ENCODE data around the gene GCM1.

Gene GCM1

DNA sequence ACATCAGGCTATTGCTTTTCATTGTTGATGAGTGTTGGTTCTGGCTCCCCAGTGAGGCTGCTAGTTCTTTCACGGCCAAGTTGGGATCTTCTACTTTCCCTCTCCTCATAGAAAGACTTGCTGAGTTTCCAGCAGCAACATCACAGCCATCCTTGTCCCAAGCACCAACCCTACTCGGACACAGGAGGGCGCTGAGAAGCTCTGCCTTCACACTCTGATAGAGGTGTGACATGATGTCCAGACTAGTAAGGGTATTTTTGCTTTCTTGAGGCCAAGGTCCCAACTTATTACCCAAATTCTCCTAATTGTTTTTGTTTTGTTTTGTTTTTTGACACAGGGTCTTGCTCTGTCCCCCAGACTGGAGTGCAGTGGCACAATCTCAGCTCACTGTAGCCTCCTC lies 3.0 kb upstream of the GCM1 start:
- DNase-seq = peak in 1 of 2 experiments; percentile 25

DNA sequence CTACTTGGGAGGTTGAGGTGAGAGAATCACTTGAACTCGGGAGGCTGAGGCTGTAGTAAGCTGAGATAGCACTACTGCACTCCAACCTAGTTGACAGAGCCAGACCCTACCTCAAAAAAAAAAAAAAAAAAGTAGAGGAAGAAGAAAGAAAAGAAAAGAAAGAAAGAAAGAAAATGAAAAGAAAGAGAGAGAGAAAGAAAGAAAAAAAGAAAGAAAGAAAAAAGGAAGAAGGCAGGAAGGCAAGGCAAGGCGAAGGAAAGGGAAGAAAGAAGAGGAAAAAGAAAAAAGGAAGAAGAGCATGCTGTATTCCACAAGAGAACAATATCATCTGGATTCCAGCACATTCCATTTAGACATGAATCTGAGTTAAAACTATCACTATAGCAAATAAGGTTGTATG lies 3.8 kb downstream of the GCM1 start:
- DNase-seq = no peak

DNA sequence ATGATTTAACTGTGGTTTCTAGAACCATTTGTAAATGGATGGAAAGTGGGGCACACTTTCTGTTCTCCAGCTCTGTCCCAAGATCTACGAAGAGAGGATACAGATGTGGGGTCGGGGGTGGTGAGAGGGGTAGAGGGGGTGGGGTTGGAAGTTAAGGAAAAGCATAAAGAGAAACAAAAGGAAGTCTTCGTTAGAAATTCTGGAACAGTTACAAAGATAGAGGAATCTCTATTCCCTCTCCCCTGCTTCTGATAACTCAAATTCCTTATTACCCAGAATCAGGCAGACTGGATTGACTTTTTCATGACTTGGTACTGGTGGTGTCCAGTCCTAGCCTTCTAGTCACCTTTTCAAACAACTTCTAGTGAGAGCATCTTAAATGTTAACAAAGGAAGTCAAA lies 4.9 kb downstream of the GCM1 start:
- no peak for DNase-seq

DNA sequence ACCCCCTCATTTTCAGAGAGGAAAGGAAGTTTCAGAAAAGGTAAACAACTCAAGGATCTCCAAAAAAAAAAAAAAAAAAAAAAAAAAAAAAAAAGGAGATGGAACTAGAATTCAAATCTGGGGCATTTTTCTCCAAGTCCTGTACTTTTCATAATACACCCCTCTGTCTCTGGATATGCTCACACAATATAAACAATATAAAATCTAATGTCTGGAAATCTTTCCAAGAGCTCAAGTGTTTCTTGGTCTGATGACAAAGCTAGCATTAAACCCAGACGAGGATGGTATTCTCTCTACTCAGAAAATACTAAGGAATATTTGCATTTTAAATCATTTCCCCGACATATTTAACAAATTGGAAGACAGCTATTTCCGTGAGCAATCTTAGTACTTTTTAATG lies 5.8 kb downstream of the GCM1 start:
- DNase-seq = no peak

DNA sequence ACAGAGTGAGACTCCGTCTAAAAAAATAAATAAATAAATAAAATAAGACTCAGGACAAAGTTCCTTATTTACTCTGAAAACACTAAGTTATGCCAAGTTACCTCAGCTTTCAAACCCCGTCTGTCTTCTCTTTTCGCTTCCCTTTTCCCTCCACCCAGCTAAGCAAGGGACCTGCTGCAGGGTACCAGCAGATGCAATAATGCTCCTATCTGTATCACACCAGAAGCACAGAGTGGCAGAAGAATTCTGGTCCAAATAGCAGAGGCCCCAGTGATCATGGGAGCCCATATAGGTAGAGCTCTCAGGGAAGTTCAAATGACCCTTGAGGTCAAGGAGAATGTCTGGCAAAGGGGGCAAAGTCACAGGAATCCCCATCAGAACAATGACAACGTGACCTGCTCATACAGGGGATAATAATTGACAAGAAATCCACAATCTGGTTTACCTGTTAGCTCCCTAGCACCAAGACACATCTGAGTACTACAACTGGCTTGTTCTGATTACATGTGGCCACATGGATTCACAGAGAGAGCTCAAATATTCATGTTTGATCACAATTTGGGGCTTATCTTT lies 8.7 kb downstream of the GCM1 start:
- DNase-seq = no peak

DNA sequence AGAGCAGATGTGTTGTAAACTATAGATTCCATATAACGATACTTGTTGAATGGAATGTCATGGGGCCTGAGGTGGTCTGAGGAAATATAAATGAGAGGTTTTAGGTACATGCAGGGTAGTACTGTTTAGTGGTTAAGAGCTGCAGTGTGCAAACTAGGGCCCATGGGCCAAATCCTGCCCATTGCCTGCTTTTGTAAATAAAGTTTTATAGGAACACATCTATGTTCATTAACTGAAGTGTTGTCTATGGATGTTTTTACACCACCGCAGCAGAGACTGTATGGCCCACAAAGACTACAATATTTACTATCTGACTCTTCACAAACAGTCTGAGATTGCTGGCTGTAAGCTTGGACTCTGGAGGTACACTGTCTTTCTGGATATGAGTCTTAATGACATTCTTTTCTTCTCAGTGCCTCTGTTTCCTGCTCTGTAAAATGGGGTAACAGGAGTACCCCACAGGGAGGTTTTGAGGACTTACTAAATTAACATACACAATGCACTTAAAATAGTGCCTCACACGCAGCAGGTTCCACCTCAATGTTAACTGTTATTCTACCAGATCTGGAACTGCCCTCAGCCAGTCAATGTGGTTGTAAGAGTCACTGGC lies 12.5 kb downstream of the GCM1 start:
- no peak for DNase-seq

DNA sequence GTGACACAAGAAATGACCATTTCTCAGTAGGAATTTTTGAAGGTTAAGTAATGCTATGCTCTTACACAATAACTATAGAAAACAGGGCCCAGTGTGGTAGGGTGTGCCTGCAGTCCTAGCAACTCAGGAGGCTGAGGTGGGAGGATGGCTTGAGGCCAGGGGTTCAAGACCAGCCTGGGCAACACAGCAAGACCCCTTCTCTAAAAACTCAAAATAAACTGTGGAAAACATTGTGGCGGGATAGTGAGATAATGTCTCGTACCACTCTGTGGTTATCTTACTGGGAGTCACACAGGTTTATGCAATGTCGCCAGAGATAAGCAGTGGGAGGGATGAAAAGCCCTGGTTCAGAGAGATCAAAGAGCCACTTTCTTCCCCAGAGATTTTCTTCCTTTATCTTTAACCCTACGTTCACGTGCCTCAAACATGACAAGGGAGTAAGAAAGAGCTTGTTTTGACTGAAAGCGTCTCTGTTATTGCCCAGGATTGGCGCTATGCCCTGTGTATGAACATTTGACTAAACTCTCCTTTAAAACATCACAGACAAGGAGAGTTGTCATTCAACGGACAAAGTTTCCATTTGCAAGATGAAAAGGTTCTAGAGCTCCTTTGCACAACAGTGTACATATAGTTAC lies 13.9 kb downstream of the GCM1 start:
- DNase-seq = no peak

DNA sequence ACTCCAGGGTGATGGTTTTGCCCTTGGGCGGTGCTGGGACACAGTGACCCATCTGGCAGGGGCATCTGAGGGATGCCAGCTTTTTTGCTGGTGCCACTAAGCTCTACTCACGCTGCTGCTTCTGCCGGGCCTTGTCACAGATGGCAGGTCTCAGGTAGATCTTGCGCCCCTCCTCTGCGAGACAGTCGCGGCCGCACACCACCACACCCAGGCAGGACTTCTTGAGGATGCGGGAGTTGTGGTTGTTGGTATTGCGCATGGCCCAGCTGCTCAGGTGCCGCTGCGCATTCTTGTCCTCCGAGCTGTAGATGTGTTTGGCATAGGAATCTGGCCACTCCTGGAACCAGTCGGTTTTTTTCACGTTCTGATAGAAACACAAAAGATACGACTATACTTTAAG lies 14.7 kb downstream of the GCM1 start:
- DNase-seq = no peak

DNA sequence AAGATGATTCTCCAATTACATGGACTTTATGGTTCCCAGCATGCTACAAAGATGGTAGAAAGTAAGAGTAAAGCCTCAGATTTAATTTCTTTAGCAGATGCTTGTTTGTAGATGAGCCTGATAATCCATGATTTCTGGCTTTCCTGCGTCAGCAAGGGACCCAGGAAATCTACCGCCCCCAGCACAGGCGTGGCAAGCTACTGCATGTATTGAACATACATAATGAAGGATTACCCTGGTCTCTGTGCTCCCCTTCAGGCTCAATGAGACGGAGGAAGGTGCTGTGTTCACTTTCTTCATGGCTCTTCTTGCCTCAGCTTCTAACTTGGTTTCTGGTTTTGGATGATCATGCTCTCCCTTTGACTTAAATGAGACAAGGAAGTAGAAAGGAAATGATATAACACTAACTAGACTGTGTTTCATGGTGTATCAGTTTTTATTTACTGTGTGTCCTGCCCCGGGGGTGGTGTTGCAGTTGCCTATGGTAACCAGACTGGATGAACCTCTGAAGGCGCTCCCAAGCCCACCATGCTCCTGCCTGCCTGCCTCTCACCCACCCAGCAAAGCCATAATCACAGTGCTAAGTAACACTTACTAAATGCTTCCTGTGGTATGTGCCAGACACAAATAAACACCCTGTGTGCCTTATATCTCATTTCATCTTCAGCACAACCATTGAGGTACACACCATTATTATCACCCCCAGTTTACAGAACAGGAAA lies 17.9 kb downstream of the GCM1 start:
- DNase-seq = no peak

DNA sequence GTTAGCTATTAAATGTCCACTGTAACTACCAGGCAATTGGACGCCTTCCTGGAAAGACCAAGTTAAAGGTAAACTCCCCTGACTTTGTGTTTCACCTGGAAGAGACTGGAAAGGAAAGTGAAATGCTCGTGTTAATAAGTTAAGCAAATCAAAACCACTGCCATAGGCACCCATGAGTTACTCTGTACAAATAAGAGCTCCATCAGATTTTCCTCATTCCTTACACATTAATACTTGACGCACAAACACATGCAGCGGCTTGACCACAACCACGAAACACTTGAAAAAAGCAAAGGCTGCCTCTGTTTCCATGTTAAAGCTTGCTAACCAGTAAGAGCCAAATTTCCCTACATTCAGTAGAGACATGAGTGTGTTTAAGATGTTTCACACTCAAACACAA lies 19.8 kb downstream of the GCM1 start:
- DNase-seq = no peak

DNA sequence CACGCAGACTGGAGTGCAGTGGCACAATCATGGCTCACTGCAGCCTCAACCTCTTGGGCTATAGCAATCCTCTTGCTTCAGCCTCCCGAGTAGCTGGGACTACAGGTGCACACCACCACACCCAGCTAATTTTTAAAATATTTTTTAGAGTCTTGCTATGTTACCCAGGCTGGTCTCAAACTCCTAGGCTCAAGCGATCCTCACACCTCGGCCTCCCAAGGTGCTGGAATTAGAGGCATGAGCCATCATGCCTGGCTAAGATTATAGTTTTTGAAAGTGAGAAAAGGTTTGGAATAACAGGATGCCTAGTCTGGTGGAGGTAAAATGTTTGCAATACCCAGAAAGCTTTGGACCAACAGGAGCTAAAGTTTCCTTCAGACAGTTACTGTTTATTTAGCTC lies 23.4 kb downstream of the GCM1 start:
- no peak for DNase-seq

DNA sequence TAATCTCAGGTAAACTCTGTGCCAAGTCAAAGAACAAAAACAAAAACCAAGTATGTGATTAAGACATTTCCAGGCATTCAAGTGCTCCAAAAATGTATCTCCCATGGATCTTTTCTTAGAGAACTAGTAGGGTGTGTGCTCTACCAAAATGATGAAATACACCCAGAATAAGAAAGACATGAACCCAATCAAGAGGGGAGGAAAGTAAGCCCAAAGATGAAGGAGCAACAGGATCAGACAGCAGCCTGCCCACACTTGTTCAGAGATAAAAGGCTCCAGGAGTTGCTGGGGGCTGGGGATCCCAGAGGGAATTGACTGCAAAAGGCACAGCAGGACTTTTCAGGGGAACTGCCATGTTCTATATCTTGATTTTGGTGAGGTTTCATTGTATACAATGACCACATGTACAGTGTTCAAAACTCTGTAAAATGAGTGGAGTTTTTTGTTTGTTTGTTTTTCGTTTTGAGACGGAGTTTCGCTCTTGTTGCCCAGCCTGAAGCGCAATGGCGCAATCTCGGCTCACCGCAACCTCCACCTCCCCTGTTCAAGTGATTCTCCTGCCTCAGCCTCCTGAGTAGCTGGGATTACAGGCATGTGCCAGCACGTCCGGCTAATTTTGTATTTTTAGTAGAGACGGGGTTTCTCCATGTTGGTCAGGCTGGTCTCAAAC lies 24.4 kb downstream of the GCM1 start:
- DNase-seq = no peak

DNA sequence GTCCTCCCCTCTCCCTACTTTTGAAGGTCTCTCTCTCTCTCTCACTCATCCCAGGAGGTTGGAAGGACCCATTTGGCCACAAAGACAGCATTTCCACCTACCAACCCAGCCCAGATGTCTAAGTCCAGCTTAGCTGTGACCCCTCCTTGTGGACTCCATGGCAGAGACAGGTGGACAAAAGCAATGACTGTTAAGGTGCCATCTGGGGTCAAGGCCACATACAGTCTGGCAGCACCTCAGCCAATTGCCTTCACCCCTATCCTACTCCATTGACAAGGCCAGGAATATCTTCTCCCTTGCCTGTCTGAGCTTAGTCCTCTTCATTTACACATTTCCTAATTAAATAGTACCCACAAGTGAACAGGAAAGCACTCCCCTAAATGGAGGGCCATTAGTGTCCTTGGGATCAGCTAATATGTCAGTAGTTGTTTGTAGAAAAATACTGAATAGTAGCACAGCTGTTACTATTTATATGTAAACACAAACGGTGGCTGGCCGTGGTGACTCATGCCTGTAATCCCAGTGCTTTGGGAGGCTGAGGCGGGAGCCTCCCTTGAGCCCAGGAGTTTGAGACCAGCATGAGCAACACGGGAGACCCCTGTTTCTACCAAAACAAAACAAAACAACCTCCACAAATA lies 28.8 kb downstream of the GCM1 start:
- no peak for DNase-seq

DNA sequence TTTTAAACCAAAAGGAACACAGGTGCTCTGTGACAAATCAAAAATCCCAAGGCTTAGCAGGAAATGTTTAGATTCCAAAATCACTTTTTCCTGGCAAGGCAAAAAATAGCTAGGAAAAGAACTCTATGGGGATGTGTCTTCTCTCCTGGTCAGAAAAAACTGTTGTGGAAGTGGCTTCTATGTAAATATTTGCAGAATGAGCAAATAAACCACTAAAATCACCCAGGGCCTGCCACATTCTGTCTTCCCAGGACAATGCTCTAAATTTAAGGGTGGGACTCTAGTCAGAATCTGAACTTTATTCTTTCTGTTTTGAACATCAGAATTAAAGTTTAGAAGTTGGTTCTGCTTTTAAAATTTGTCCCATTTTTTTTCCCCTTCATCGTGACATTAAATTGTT lies 29.3 kb downstream of the GCM1 start:
- DNase-seq = no peak

DNA sequence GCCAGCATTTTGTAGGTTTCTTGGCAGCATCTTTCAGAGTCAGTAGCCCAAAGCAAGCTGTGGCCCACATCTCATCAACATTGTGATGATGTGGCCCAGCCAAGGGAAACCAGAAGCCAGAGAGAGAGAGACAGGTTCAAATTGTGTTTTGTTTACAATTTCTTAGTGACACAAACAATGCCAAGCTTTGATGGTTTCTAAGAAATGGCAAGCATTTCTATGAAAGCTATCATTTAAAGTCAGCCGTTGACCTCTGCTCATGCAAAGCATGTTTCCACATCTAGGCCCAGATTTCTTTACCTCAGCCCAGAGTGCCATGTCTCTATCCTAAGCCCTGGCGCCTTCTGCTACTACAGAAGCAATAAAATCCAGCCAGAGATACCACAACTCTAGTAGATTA lies 32.9 kb downstream of the GCM1 start:
- DNase-seq = no peak

DNA sequence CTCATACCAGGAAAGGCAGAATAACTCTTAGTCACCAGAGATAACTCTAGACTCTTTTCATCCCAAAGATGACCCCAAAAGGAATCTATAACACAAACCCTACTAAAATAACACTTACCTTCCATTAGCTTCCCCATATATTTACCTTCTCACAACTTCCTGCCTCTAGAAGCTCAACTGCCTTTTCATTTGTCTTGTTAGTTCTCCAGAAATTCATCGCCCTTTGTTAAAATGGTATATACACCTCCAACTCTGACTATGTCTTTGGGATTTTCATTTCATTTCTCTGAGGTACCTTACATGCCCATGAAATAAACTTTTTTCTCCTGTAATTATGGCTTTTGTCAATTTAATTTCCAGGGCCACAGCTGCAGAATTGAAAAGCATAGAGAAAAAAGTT lies 33.5 kb downstream of the GCM1 start:
- DNase-seq = no peak

DNA sequence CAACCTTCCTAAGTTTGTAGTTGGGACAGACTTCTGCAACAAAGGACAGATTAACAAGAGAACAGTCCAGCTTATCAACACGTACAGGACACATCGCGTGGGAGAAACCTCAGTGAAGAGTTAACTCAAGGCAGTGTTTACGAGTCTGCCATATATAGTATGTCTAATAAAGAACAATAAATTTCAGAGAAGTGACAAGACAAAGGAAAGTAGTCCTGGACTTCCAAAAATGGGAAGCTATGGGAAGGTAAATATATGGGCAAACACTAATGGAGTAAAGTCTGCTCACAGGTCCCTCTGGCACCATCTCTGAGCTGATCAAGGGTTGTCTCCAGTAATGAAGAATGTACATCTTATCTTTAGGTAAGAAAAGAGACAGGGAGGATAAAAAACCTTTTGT lies 34.9 kb downstream of the GCM1 start:
- DNase-seq = no peak

DNA sequence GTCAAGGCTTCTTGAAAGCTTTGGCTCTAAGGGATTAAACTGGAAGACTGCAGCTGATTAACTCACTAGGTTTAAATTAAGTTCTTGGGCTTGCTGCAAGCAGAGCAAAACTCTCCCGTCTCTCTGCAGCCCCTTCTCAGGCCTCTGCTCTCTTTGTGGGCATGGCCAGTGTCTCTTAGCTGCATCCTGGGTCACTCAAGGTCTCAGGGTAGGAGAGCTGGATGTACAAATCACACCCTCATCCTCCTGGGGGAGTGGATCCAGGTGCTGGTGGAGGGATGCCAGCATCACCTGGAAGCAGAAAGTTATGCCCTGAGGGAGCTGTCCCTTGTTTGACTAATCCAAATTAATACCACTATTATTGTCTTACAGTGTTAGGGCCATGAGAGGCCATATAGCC lies 35.8 kb downstream of the GCM1 start:
- DNase-seq = no peak

DNA sequence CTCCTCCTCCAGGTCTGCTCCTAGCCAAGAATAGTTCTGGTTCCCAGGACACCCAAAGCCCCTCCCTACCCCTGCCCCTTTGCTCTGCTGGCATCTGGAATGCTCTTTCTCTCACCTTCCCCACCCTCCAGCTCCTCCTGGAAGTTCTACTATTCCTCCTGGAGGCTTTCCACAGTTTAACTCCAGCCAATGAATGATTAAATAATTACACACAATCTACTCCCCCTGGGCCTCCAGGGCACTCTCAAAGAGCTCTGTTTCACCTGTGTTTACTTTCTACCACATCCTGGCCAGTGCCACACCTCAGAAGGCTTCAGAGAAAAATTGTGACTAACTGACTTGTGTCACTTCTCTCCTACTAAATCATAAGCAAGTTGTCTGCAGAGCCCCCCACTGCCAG lies 36.2 kb downstream of the GCM1 start:
- DNase-seq = no peak

DNA sequence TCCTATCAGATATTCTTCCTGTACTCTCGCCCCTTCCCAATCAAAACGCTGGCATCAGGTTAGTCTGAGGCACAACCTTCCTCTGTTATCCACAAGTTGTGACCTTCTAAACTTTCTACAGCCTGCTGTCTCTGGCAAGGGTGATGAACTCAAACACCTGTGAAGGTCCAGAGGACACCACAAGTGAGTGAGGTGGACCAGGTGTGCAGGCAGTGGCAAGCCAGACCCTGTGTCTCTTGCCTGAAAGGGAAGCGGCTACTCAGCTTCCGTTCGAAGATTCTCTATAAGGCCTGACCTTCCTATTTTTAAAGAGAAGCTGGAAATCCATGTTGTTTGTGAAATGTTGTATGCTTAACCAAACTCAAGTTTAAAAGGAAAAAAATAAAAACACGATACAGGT lies 36.8 kb downstream of the GCM1 start:
- no peak for DNase-seq

DNA sequence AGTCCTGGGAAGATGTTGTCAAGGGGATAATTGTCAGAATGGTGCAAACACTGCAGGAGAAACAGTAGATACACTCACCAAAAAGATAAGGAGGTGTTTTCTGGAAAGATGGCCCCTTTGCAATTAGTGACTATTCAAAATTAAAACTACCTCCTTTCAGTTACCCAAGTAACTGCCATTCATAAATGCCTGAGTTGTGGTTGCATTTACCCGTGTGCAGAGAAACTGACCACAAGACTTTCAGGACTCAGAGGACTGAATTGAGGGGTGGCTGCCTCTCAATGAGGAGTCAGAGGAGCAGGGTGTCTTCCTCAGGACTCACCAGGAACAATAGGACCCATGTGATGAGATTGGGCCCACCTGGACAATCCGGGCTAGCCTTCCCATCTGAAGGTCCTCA lies 39.0 kb downstream of the GCM1 start:
- DNase-seq = no peak

DNA sequence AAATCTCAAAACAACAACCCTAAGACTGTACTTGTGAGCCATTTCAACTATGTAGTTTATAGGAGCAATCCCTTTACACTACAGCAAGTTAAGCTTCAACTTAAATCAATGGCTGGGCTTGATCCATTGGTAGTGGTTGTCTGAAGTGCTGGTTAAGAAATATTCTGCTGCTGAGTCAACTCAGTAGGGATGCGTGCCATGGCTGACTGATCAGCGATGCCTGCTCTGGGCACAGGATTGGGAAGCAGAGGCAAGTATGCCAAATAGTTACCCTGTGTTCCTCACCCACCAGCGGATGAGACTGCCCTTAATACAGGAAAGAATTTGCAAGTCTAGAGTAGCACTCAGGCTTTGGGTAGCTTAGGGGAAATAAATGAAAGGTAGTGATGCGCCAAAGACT lies 41.5 kb downstream of the GCM1 start:
- DNase-seq = no peak

DNA sequence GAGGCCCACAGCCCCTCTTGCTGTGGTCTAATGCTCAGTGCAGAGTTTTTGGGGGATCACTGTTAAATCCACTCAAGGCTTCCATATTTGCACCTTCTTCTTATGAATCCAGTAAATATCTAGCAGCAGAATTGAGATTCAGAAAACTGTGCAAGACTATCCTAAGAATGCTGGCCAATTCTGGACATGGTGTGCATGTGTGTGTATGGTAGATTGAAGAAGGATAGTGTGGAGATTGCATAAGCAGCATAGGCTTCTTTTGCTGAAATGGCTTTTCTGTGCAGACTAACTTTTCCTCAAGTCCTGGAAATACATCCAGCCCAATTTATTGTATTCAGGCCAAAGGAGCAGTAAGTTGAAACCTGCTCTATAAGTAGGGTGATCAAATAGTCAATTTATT lies 43.7 kb downstream of the GCM1 start:
- no peak for DNase-seq

Measured in activated T-cell treated with anti-CD3 and anti-CD28 coated beads, Interleukin-2, amount 50 U/mL, for 48 hours (primary cell).